Glutamatergic neuron (in vitro differentiated cells): Measurements from ENCODE around the gene CEP85. TPM values are rescaled to one million over a fixed set of nuclear protein-coding genes. Genes with fewer than 3 reads are reported as not detected.
"Not testable (repeated sequence)": the region's sequence is repeated elsewhere in the genome, so short reads cannot be mapped to it uniquely, and the experiment has no call there.

ENCODE experiments used
- DNase-seq: peaks from one replicate; pipeline ENCODE4 v3.0.0; 2022
- H3K27ac Mint-ChIP-seq: one replicate; pipeline ENCODE4 v1.8.0; 2020; ENCODE audit warnings: mild to moderate bottlenecking, mixed read lengths, inconsistent platforms; ENCODE audit not compliant: unreplicated experiment
- H3K27me3 Mint-ChIP-seq: one replicate; pipeline ENCODE4 v1.8.0; 2020; ENCODE audit warnings: mild to moderate bottlenecking, moderate library complexity, mixed read lengths, inconsistent platforms; ENCODE audit not compliant: unreplicated experiment
- H3K36me3 Mint-ChIP-seq: one replicate; pipeline ENCODE4 v1.8.0; 2020; ENCODE audit warnings: mild to moderate bottlenecking, mixed read lengths, inconsistent platforms; ENCODE audit not compliant: unreplicated experiment
- H3K4me1 Mint-ChIP-seq: one replicate; pipeline ENCODE4 v1.8.0; 2020; ENCODE audit warnings: mild to moderate bottlenecking, low read depth, mixed read lengths, inconsistent platforms; ENCODE audit not compliant: unreplicated experiment
- H3K4me3 Mint-ChIP-seq: one replicate; pipeline ENCODE4 v1.8.0; 2020; ENCODE audit warnings: mild to moderate bottlenecking, mixed read lengths, inconsistent platforms; ENCODE audit not compliant: unreplicated experiment
- H3K9me3 Mint-ChIP-seq: one replicate; pipeline ENCODE4 v1.8.0; 2020; ENCODE audit warnings: mild to moderate bottlenecking, moderate library complexity, mixed read lengths, inconsistent platforms; ENCODE audit not compliant: unreplicated experiment
- total RNA-seq: library from RNA; stranded (reverse); fragmentation: NEBNext Ultra II Directional; extraction: Animal tissue kit (Norgen Biotek cat#: 25700); gene quantifications from one replicate; pipeline ENCODE4 v1.2.1, GENCODE V29; 2021; ENCODE audit not compliant: unreplicated experiment
- TF ChIP-seq, protein P1 (sequence below): fragments of 200-600 bp; sonication (generic); IDR thresholded peaks from one replicate; pipeline ENCODE4 v1.5.0; 2021; ENCODE audit not compliant: partially characterized antibody, unreplicated experiment

The CEP85 gene
- total RNA-seq, 1 donor from 2014 or later, result 28.2 TPM

DNA sequence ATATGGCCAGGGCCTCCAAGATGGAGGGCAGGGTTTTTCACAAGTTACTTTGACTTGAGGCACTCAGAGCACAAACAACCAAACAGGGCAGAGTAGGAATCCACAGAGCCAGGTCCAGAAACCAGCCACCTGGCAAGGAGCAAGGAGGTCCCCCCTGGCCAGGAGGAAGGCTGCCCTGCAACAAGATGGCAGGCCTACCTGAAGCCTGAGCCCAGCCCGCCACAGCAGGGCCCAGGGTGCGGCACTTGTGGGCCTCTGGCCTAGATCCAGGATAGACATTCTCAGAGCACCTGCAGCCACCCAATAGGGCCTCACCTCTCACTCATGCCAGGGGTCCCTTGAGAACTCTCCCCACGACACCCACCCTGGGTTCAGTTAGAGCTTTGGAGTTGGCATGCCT is 57.4 kb downstream of the CEP85 start:
- Mint-ChIP-seq H3K27ac (no peak overlapping the region), H3K36me3 (no peaks in the 10 kb centered on the region), H3K27me3 (peaks cover 6% of the 10 kb centered on the region), H3K9me3 (peaks cover 12% of the 10 kb centered on the region), H3K4me3 (no peak overlapping the region), H3K4me1 (peaks cover 25% of the 10 kb centered on the region)
- TF ChIP-seq, protein P1, sequence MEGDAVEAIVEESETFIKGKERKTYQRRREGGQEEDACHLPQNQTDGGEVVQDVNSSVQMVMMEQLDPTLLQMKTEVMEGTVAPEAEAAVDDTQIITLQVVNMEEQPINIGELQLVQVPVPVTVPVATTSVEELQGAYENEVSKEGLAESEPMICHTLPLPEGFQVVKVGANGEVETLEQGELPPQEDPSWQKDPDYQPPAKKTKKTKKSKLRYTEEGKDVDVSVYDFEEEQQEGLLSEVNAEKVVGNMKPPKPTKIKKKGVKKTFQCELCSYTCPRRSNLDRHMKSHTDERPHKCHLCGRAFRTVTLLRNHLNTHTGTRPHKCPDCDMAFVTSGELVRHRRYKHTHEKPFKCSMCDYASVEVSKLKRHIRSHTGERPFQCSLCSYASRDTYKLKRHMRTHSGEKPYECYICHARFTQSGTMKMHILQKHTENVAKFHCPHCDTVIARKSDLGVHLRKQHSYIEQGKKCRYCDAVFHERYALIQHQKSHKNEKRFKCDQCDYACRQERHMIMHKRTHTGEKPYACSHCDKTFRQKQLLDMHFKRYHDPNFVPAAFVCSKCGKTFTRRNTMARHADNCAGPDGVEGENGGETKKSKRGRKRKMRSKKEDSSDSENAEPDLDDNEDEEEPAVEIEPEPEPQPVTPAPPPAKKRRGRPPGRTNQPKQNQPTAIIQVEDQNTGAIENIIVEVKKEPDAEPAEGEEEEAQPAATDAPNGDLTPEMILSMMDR, result no peak
- DNase-seq, result no peak

DNA sequence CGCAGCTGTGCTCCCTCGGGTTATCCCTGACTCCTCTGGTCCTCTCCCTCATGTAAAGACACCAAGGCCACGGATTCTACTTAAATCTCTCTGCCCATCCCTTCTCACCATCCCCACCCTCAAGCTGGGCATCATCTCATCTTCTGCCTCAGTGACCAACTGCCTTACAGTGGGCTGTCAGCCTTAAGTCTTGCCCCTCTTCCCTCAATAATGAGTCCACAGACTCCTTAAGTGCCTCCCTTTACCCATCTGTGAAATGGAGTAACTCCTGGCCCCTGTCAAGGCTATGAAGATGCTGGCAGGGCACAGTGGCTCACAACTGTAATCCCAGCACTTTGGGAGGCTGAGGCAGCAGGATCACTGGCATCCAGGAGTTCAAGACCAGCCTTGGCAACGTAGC is 57.9 kb downstream of the CEP85 start:
- Mint-ChIP-seq H3K9me3 (peaks cover 10% of the 10 kb centered on the region), H3K4me1 (peaks cover 23% of the 10 kb centered on the region), H3K27me3 (peaks cover 3% of the 10 kb centered on the region), H3K4me3 (no peak overlapping the region), H3K36me3 (no peaks in the 10 kb centered on the region), H3K27ac (no peak overlapping the region)
- no peak for DNase-seq
- TF ChIP-seq, protein P1, result no peak

DNA sequence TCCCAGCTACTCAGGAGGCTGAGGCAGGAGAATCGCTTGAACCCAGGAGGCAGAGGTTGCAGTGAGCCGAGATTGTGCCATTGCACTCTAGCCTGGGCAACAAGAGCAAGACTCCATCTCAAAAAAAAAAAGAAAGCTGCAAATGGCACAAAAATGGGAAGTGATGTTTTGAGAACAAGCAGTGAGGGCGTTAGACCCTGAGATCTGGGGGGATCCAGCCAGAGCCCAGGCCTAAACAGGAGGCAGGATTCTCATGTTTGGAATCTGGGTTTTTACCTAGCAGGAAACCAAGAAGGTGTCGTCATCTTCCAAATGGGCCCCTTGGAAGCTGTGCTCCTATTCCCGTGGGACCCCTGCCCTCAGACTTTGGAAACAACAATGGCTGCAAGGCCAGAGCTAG is 58.7 kb downstream of the CEP85 start:
- H3K27me3 Mint-ChIP-seq, H3K36me3 Mint-ChIP-seq: not testable (repeated sequence)

DNA sequence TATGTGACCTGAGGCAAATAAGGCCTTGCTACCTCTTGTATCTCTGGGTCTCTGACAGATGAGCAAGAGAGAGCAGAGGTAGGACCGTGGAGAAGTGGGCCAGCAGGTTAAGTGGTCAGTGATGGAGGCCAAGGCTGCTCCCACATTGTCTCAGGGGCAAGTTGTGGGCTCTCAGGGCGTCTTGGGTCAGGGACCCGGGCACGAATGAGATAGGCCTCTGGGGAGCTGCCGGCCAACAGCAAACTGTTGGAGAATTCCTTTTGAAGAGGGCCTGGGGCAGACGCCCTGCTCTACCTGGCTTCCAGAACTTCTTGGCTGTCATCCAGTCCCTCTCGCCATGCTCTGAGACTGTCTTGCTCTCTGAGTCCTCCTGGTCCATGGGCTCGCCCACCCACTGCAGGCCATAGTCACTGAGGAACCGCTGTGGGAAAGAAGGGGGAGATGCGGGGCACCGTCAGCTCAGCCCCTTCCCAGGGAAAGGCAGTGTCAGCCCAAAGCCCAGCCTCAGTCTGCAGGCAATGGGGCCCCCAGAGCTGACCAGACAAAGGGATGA is 60.0 kb downstream of the CEP85 start:
- H3K36me3 Mint-ChIP-seq, result no peaks in the 10 kb centered on the region
- H3K9me3 Mint-ChIP-seq, result peaks cover 4% of the 10 kb centered on the region
- peaks cover 9% of the 10 kb centered on the region for H3K4me1 Mint-ChIP-seq
- no peak overlapping the region for H3K27ac Mint-ChIP-seq
- DNase-seq, result no peak
- no peaks in the 10 kb centered on the region for H3K27me3 Mint-ChIP-seq
- H3K4me3 Mint-ChIP-seq, result no peak overlapping the region
- TF ChIP-seq, protein P1, result no peak

More for the DNA sequence above, 58.7 kb downstream of the CEP85 start:
- H3K4me3 Mint-ChIP-seq, H3K27ac Mint-ChIP-seq, DNase-seq, H3K9me3 Mint-ChIP-seq: not testable (repeated sequence)
- peaks cover 17% of the 10 kb centered on the region for H3K4me1 Mint-ChIP-seq

DNA sequence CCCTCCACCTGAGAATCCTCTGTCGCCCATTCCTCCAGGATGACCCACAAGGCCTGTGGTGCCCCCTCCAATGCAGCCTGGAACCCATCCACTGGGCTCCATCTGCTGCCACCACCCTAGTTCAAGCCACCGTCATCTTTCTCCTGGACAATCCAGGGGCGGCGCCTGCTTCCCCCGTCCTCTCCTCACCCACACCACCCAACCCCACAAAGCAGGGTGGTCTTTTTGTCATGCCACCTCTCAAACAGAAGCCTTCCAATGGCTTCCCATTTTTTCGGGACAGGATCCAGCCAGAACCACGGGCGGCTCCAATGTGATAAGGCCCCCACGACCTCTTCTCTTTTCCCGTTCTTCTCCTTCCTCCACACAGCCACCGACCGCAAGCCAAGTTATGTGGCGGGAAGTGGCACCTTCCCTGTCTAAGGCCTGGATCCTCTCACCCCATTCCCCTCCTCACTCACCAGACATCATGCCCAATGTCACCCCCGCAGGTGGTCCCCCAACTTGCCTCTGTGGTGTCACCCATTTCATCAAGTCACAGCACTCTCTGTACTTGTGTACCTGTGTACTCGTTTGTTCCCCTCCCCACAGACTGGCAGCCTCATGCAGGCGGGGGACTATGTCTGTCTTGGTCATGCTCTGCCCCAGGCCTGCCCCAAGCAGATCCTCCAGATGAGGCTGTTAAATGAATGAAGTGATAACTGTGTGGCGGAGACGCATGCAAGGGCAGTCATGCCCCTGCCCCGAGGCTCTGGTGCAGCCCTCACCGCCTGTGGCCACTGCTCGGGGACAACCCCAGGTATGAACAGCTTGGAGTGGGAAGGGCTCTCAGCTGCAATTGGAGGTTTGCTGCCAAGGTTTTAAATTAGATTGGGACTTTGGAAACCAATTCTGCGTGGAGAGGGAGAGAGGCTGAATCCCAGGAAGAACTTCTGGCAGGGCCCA is 61.5 kb downstream of the CEP85 start:
- H3K4me3 Mint-ChIP-seq, result no peak overlapping the region
- H3K4me1 Mint-ChIP-seq, result peaks cover 4% of the 10 kb centered on the region
- no peaks in the 10 kb centered on the region for H3K36me3 Mint-ChIP-seq
- DNase-seq, result no peak
- H3K27ac Mint-ChIP-seq, result no peak overlapping the region
- peaks cover 2% of the 10 kb centered on the region for H3K27me3 Mint-ChIP-seq
- TF ChIP-seq, protein P1, result no peak
- peaks cover 4% of the 10 kb centered on the region for H3K9me3 Mint-ChIP-seq
